Uterus (tissue), 2 donors: ENCODE results near the gene SLC9A1.

ENCODE experiments used
- POLR2A ChIP-seq, 2 donors: fragments of 450-650 bp; IDR thresholded peaks; one replicate each; pipeline ENCODE4 v1.6.1; 2016; ENCODE audit warnings: antibody characterized with exemption in 2 of 2, mild to moderate bottlenecking in 1 of 2, moderate library complexity in 1 of 2
- TF ChIP-seq, protein P1 (sequence below), 4 experiments: fragments of 200-600 bp in 2 of 4; fragments of 450-650 bp in 2 of 4; sonication (generic) in 2 of 4; IDR thresholded peaks; one replicate each; pipeline ENCODE4 v1.5.1; 2016 to 2019; ENCODE audit warnings: antibody characterized with exemption in 4 of 4, mild to moderate bottlenecking in 2 of 4, moderate library complexity in 1 of 4

GRCh38 chr1:27049607-27050006 is 105.3 kb downstream of the SLC9A1 start:
- TF ChIP-seq, protein P1, sequence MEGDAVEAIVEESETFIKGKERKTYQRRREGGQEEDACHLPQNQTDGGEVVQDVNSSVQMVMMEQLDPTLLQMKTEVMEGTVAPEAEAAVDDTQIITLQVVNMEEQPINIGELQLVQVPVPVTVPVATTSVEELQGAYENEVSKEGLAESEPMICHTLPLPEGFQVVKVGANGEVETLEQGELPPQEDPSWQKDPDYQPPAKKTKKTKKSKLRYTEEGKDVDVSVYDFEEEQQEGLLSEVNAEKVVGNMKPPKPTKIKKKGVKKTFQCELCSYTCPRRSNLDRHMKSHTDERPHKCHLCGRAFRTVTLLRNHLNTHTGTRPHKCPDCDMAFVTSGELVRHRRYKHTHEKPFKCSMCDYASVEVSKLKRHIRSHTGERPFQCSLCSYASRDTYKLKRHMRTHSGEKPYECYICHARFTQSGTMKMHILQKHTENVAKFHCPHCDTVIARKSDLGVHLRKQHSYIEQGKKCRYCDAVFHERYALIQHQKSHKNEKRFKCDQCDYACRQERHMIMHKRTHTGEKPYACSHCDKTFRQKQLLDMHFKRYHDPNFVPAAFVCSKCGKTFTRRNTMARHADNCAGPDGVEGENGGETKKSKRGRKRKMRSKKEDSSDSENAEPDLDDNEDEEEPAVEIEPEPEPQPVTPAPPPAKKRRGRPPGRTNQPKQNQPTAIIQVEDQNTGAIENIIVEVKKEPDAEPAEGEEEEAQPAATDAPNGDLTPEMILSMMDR (IDR thresholded peaks at IDR 0.05): no peak
- TF ChIP-seq POLR2A (IDR thresholded peaks at IDR 0.05): no peak
